ENCODE measurements around the gene UNC45B.
"Not testable (repeated sequence)": the region's sequence is repeated elsewhere in the genome, so short reads cannot be mapped to it uniquely, and the experiment has no call there.

The UNC45B gene

GRCh38 chr17:35210741-35211140, 63.1 kb downstream of the UNC45B start:
- Histone ChIP-seq H3K4me1 (ENCODE audit: control insufficient read depth, insufficient read depth, low read length) (no peaks in the 10 kb centered on the region), H3K27me3 (ENCODE audit: control insufficient read depth, insufficient read depth, low read length) (peaks cover 4% of the 10 kb centered on the region), H3K9ac (ENCODE audit: low read depth, low read length) (no peak overlapping the region), H3K4me3 (ENCODE audit: low read depth, low read length) (no peak overlapping the region), H3K36me3 (ENCODE audit: control insufficient read depth, insufficient read depth, low read length) (no peaks in the 10 kb centered on the region), H3K9me3 (ENCODE audit: control insufficient read depth, insufficient read depth, low read length) (no peaks in the 10 kb centered on the region)

GRCh38 chr17:35212668-35213067, 65.1 kb downstream of the UNC45B start:
- Histone ChIP-seq H3K27me3 (ENCODE audit: control insufficient read depth, insufficient read depth, low read length) (peaks cover 6% of the 10 kb centered on the region), H3K9me3 (ENCODE audit: control insufficient read depth, insufficient read depth, low read length) (no peaks in the 10 kb centered on the region), H3K36me3 (ENCODE audit: control insufficient read depth, insufficient read depth, low read length) (no peaks in the 10 kb centered on the region), H3K9ac (ENCODE audit: low read depth, low read length) (no peak overlapping the region), H3K4me1 (ENCODE audit: control insufficient read depth, insufficient read depth, low read length) (no peaks in the 10 kb centered on the region), H3K4me3 (ENCODE audit: low read depth, low read length) (no peak overlapping the region)

- Histone ChIP-seq H3K4me3 (ENCODE audit: low read depth, low read length) (no peak overlapping the region), H3K9me3 (ENCODE audit: control insufficient read depth, insufficient read depth, low read length) (no peaks in the 10 kb centered on the region), H3K27me3 (ENCODE audit: control insufficient read depth, insufficient read depth, low read length) (peaks cover 6% of the 10 kb centered on the region), H3K4me1 (ENCODE audit: control insufficient read depth, insufficient read depth, low read length) (no peaks in the 10 kb centered on the region), H3K36me3 (ENCODE audit: control insufficient read depth, insufficient read depth, low read length) (no peaks in the 10 kb centered on the region), H3K9ac (ENCODE audit: low read depth, low read length) (no peak overlapping the region)
These were observed 65.9 kb downstream of the UNC45B start for GRCh38 chr17:35213412-35213940.

- no peaks in the 10 kb centered on the region for H3K4me1 ChIP-seq (ENCODE audit: control insufficient read depth, insufficient read depth, low read length)
- H3K9me3 ChIP-seq (ENCODE audit: control insufficient read depth, insufficient read depth, low read length), result no peaks in the 10 kb centered on the region
- H3K4me3 ChIP-seq (ENCODE audit: low read depth, low read length), result no peak overlapping the region
- H3K36me3 ChIP-seq (ENCODE audit: control insufficient read depth, insufficient read depth, low read length), result no peaks in the 10 kb centered on the region
- H3K9ac ChIP-seq (ENCODE audit: low read depth, low read length), result no peak overlapping the region
- peaks cover 6% of the 10 kb centered on the region for H3K27me3 ChIP-seq (ENCODE audit: control insufficient read depth, insufficient read depth, low read length)
These were observed 66.6 kb downstream of the UNC45B start for GRCh38 chr17:35214192-35214591.

GRCh38 chr17:35214631-35215273, 67.1 kb downstream of the UNC45B start:
- no peak overlapping the region for H3K4me3 ChIP-seq (ENCODE audit: low read depth, low read length)
- no peaks in the 10 kb centered on the region for H3K4me1 ChIP-seq (ENCODE audit: control insufficient read depth, insufficient read depth, low read length)
- no peak overlapping the region for H3K9ac ChIP-seq (ENCODE audit: low read depth, low read length)
- H3K27me3 ChIP-seq (ENCODE audit: control insufficient read depth, insufficient read depth, low read length), result peaks cover 6% of the 10 kb centered on the region
- H3K36me3 ChIP-seq (ENCODE audit: control insufficient read depth, insufficient read depth, low read length), result no peaks in the 10 kb centered on the region
- no peaks in the 10 kb centered on the region for H3K9me3 ChIP-seq (ENCODE audit: control insufficient read depth, insufficient read depth, low read length)

- H3K36me3 ChIP-seq (ENCODE audit: control insufficient read depth, insufficient read depth, low read length), result no peaks in the 10 kb centered on the region
- H3K9ac ChIP-seq (ENCODE audit: low read depth, low read length), result no peak overlapping the region
- no peaks in the 10 kb centered on the region for H3K4me1 ChIP-seq (ENCODE audit: control insufficient read depth, insufficient read depth, low read length)
- no peak overlapping the region for H3K4me3 ChIP-seq (ENCODE audit: low read depth, low read length)
- peaks cover 4% of the 10 kb centered on the region for H3K27me3 ChIP-seq (ENCODE audit: control insufficient read depth, insufficient read depth, low read length)
- H3K9me3 ChIP-seq (ENCODE audit: control insufficient read depth, insufficient read depth, low read length), result no peaks in the 10 kb centered on the region
These were observed 69.5 kb downstream of the UNC45B start for GRCh38 chr17:35217107-35217506.

- no peaks in the 10 kb centered on the region for H3K36me3 ChIP-seq (ENCODE audit: control insufficient read depth, insufficient read depth, low read length)
- H3K27me3 ChIP-seq (ENCODE audit: control insufficient read depth, insufficient read depth, low read length), result peaks cover 3% of the 10 kb centered on the region
- no peaks in the 10 kb centered on the region for H3K4me1 ChIP-seq (ENCODE audit: control insufficient read depth, insufficient read depth, low read length)
- H3K9ac ChIP-seq (ENCODE audit: low read depth, low read length), result no peak overlapping the region
- peaks cover 3% of the 10 kb centered on the region for H3K9me3 ChIP-seq (ENCODE audit: control insufficient read depth, insufficient read depth, low read length)
- H3K4me3 ChIP-seq (ENCODE audit: low read depth, low read length), result no peak overlapping the region
These were observed 71.3 kb downstream of the UNC45B start for GRCh38 chr17:35218915-35219314.

GRCh38 chr17:35222452-35222851, 74.8 kb downstream of the UNC45B start:
- no peaks in the 10 kb centered on the region for H3K36me3 ChIP-seq (ENCODE audit: control insufficient read depth, insufficient read depth, low read length)
- H3K9me3 ChIP-seq (ENCODE audit: control insufficient read depth, insufficient read depth, low read length), result peaks cover 3% of the 10 kb centered on the region
- no peaks in the 10 kb centered on the region for H3K4me1 ChIP-seq (ENCODE audit: control insufficient read depth, insufficient read depth, low read length)
- no peak overlapping the region for H3K9ac ChIP-seq (ENCODE audit: low read depth, low read length)
- no peak overlapping the region for H3K4me3 ChIP-seq (ENCODE audit: low read depth, low read length)
- H3K27me3 ChIP-seq (ENCODE audit: control insufficient read depth, insufficient read depth, low read length), result no peaks in the 10 kb centered on the region

- no peaks in the 10 kb centered on the region for H3K4me1 ChIP-seq (ENCODE audit: control insufficient read depth, insufficient read depth, low read length)
- no peaks in the 10 kb centered on the region for H3K27me3 ChIP-seq (ENCODE audit: control insufficient read depth, insufficient read depth, low read length)
- no peak overlapping the region for H3K9ac ChIP-seq (ENCODE audit: low read depth, low read length)
- no peak overlapping the region for H3K4me3 ChIP-seq (ENCODE audit: low read depth, low read length)
- H3K9me3 ChIP-seq (ENCODE audit: control insufficient read depth, insufficient read depth, low read length), result peaks cover 3% of the 10 kb centered on the region
- no peaks in the 10 kb centered on the region for H3K36me3 ChIP-seq (ENCODE audit: control insufficient read depth, insufficient read depth, low read length)
These were observed 76.8 kb downstream of the UNC45B start for GRCh38 chr17:35224436-35224835.

- Histone ChIP-seq H3K9ac (ENCODE audit: low read depth, low read length) (no peak overlapping the region), H3K36me3 (ENCODE audit: control insufficient read depth, insufficient read depth, low read length) (no peaks in the 10 kb centered on the region), H3K27me3 (ENCODE audit: control insufficient read depth, insufficient read depth, low read length) (no peaks in the 10 kb centered on the region), H3K4me3 (ENCODE audit: low read depth, low read length) (no peak overlapping the region), H3K4me1 (ENCODE audit: control insufficient read depth, insufficient read depth, low read length) (no peaks in the 10 kb centered on the region), H3K9me3 (ENCODE audit: control insufficient read depth, insufficient read depth, low read length) (peaks cover 2% of the 10 kb centered on the region)
These were observed 79.9 kb downstream of the UNC45B start for GRCh38 chr17:35227546-35227945.

GRCh38 chr17:35229638-35230037, 82.0 kb downstream of the UNC45B start:
- H3K36me3 ChIP-seq (ENCODE audit: control insufficient read depth, insufficient read depth, low read length), result no peaks in the 10 kb centered on the region
- H3K4me1 ChIP-seq (ENCODE audit: control insufficient read depth, insufficient read depth, low read length), result no peaks in the 10 kb centered on the region
- no peaks in the 10 kb centered on the region for H3K9me3 ChIP-seq (ENCODE audit: control insufficient read depth, insufficient read depth, low read length)
- H3K9ac ChIP-seq (ENCODE audit: low read depth, low read length), result no peak overlapping the region
- H3K27me3 ChIP-seq (ENCODE audit: control insufficient read depth, insufficient read depth, low read length), result no peaks in the 10 kb centered on the region
- H3K4me3 ChIP-seq (ENCODE audit: low read depth, low read length), result no peak overlapping the region

- H3K4me3 ChIP-seq (ENCODE audit: low read depth, low read length); H3K4me1 ChIP-seq (ENCODE audit: control insufficient read depth, insufficient read depth, low read length); H3K27me3 ChIP-seq (ENCODE audit: control insufficient read depth, insufficient read depth, low read length); H3K9me3 ChIP-seq (ENCODE audit: control insufficient read depth, insufficient read depth, low read length); H3K9ac ChIP-seq (ENCODE audit: low read depth, low read length); H3K36me3 ChIP-seq (ENCODE audit: control insufficient read depth, insufficient read depth, low read length): not testable (repeated sequence)
These were observed 86.7 kb downstream of the UNC45B start for GRCh38 chr17:35234315-35234714.
